Inflammatory macrophage treated with lipopolysaccharide for 4 hours (primary cell): Measurements from ENCODE around the gene ACSL5.
A peak's percentile ranks its signal among the peaks of the same experiment; 100 is the strongest.

ENCODE experiments used
- DNase-seq: peaks from one replicate; pipeline ENCODE4 v3.0.0-alpha.2; 2020

Gene ACSL5

DNA sequence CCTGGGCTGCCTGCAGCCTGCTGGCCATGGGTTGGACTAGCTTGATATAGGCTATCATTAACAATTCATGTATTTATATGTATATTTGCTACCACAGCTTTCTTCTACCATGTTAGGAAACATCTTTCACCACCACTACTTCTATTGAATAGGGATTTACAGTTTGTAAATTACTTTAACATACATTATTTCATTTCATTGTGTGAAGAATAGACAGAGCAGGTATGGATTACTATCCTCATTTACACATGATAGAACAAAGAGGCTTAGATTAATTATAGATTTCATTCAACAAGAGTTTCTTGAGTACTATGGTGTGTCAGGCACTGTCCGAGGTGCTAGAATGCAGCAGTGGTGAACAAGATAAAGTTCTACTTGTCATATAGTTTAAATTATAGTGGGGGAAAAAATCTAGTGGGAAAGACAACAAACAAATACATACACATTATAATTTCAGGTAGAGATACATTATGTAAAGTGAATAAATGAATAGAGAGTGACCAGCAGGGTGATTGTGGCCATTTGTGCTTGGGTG is 93.7 kb downstream of the ACSL5 start:
- no peak for DNase-seq

DNA sequence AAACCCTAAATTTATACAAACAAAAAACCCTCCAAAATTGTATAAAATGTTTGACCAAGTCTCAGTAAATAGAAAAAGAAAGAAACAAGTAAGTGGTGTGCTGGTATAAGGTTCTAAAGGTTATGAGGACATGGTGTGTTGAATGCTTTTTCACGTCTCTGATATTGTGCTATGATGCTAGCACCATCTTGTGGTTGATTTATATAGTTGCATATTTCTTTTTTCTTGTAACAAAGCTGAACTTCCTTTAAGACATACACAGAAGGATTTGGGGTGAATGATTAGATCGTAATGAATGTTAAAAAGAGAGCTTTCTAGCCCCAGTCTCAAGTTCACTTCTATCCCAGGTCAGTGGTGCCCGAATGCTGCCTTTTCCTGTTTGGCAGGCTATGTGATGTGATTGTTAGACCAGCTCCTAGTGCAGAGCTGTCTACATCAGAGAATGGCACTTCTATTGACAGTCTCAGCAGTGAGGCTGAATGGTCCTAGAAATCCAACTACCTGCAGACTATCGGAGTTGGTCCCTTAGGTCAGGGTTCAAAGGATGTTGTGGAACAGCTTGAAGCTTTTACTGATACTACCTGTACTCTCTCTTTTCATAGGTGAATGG is 98.1 kb downstream of the ACSL5 start:
- peak; percentile 51 for DNase-seq

- peak; percentile 15 for DNase-seq
These were observed 101.8 kb downstream of the ACSL5 start for GRCh38 chr10:112475575-112476218.
